OCI-LY7 (cell line): ENCODE data around the gene PIGA.

Experiments
- EZH2phosphoT487 ChIP-seq: fragments of 200-600 bp; sonication (generic); IDR thresholded peaks from 2 replicates; pipeline ENCODE4 v1.6.1; 2018; ENCODE audit warnings: low read depth, borderline replicate concordance, mild to moderate bottlenecking, mixed run types, antibody characterized with exemption, low read length, moderate library complexity, mixed read lengths
- TF ChIP-seq, protein P1 (sequence below): fragments of 200-600 bp; sonication (generic); conservative IDR thresholded peaks from 2 replicates; pipeline ENCODE4 v1.5.1; 2014; ENCODE audit warnings: mild to moderate bottlenecking, antibody characterized with exemption, low read length, moderate library complexity, mixed read lengths

GRCh38 chrX:15345976-15346375 is 10.7 kb upstream of the PIGA start:
- TF ChIP-seq, protein P1, sequence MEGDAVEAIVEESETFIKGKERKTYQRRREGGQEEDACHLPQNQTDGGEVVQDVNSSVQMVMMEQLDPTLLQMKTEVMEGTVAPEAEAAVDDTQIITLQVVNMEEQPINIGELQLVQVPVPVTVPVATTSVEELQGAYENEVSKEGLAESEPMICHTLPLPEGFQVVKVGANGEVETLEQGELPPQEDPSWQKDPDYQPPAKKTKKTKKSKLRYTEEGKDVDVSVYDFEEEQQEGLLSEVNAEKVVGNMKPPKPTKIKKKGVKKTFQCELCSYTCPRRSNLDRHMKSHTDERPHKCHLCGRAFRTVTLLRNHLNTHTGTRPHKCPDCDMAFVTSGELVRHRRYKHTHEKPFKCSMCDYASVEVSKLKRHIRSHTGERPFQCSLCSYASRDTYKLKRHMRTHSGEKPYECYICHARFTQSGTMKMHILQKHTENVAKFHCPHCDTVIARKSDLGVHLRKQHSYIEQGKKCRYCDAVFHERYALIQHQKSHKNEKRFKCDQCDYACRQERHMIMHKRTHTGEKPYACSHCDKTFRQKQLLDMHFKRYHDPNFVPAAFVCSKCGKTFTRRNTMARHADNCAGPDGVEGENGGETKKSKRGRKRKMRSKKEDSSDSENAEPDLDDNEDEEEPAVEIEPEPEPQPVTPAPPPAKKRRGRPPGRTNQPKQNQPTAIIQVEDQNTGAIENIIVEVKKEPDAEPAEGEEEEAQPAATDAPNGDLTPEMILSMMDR, result no peak
- TF ChIP-seq EZH2phosphoT487, result no peak
